C4-2B (cell line): ENCODE data around the gene SDK2.

Experiments
- H3K27ac ChIP-seq: fragments of 450-650 bp; 2 replicates; pipeline ENCODE4 v1.5.1; 2017
- ZFX ChIP-seq: fragments of 450-650 bp; IDR thresholded peaks from 2 replicates; pipeline ENCODE4 v1.6.1; 2017
- TF ChIP-seq, protein P1 (sequence below): fragments of 450-650 bp; conservative IDR thresholded peaks from 2 replicates; pipeline ENCODE4 v1.5.1; 2017; ENCODE audit warnings: mild to moderate bottlenecking

The SDK2 gene, protein sequence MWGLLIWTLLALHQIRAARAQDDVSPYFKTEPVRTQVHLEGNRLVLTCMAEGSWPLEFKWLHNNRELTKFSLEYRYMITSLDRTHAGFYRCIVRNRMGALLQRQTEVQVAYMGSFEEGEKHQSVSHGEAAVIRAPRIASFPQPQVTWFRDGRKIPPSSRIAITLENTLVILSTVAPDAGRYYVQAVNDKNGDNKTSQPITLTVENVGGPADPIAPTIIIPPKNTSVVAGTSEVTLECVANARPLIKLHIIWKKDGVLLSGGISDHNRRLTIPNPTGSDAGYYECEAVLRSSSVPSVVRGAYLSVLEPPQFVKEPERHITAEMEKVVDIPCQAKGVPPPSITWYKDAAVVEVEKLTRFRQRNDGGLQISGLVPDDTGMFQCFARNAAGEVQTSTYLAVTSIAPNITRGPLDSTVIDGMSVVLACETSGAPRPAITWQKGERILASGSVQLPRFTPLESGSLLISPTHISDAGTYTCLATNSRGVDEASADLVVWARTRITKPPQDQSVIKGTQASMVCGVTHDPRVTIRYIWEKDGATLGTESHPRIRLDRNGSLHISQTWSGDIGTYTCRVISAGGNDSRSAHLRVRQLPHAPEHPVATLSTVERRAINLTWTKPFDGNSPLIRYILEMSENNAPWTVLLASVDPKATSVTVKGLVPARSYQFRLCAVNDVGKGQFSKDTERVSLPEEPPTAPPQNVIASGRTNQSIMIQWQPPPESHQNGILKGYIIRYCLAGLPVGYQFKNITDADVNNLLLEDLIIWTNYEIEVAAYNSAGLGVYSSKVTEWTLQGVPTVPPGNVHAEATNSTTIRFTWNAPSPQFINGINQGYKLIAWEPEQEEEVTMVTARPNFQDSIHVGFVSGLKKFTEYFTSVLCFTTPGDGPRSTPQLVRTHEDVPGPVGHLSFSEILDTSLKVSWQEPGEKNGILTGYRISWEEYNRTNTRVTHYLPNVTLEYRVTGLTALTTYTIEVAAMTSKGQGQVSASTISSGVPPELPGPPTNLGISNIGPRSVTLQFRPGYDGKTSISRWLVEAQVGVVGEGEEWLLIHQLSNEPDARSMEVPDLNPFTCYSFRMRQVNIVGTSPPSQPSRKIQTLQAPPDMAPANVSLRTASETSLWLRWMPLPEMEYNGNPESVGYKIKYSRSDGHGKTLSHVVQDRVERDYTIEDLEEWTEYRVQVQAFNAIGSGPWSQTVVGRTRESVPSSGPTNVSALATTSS (N-terminal part only)

DNA sequence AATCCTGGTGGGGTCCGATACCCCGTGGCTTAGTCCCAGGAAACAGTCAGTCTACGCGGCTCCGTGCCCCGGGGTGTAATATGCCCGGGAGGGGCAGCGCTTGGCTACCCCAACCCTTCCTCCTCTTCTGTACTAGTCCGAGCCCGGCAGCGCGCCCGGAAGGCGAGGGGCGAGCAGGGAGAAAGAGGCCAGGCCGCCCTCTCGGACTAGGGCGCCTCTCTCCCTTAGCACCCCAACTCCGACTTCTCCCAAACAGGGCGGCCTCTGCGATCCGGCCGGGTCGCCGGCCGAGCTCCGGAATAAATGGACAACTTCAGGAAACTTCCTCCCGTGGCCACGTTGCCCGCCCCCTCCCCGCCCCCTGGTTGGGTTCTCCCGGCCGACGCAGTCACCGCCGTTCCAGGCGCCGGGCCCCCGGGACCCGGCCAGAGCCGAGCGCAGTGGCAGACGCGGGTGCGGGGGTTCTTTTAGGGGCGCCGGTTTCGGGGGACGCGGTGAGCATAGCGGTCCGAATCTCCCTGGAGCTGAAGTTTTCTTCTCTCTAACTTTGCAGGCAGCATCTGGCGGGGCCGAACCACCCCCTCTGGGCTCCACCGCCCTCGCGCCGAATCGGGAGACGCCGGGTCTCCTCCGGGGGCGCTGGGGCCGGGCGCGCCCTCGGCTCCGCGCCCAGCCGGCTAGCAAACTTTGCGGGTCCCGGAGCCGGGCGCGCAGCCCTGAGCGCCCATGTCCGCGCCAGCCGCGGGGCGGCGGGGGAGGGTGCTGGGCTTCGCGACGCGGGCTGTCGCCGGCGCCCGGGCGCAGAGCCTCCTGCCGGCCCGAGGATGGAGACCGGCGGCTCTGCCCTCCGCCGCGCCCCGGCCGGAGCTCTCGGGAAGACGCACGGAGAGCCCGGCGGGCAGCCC, at the start of gene SDK2:
SDK2 (minus strand) TSS at position 301 of the 905 bp plus-strand sequence. CDS start 357 bp downstream, outside the sequence.
- no peak for TF ChIP-seq ZFX
- TF ChIP-seq, protein P1, sequence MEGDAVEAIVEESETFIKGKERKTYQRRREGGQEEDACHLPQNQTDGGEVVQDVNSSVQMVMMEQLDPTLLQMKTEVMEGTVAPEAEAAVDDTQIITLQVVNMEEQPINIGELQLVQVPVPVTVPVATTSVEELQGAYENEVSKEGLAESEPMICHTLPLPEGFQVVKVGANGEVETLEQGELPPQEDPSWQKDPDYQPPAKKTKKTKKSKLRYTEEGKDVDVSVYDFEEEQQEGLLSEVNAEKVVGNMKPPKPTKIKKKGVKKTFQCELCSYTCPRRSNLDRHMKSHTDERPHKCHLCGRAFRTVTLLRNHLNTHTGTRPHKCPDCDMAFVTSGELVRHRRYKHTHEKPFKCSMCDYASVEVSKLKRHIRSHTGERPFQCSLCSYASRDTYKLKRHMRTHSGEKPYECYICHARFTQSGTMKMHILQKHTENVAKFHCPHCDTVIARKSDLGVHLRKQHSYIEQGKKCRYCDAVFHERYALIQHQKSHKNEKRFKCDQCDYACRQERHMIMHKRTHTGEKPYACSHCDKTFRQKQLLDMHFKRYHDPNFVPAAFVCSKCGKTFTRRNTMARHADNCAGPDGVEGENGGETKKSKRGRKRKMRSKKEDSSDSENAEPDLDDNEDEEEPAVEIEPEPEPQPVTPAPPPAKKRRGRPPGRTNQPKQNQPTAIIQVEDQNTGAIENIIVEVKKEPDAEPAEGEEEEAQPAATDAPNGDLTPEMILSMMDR = no peak
- H3K27ac ChIP-seq = no peak within 1 kb of the TSS

DNA sequence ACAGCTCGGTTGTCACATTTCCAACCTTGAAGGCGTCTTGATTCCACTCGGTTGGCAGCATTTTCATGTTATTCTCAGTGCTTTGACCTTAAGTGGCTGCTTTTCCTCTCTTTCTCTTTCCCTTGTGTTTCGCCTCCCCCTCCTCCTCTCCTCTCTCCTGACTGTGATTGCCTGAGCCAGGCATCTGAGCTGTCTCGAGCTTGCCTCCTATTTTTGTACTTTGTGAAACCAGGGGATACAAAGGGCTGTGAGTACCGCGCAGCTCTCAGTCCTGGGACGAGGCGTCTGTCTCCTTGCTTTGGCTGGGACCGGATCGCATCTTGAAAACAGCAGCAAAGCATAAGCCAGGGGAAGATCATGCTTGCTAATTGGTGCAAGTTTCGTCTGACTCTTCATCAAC, 48.8 kb upstream of the SDK2 start:
- TF ChIP-seq ZFX = no peak
- no peak overlapping the region for H3K27ac ChIP-seq

DNA sequence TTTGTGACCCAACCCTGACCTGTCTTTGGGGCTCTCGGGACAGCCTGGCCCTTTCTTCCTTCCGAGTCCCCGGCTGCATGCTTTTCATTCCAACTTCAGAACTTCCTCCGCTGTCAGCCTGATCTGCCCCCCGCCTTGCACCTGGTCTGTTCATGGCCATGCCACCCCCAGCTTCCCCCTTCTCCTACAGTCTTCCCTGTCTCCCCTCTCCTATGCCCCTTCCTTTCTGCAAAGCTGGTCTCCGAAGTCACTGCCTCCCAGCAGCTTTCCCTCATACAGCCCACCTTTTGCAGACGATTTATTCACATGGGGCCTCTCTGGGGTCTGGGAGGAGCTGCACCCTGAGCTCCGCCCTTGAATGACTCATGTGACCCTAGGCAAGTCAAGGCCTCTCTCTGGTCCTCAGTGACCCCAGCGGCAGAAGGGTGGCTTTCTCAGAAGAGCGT, 47.1 kb upstream of the SDK2 start:
- TF ChIP-seq, protein P1 = no peak
- TF ChIP-seq ZFX = no peak
- H3K27ac ChIP-seq = no peak overlapping the region

DNA sequence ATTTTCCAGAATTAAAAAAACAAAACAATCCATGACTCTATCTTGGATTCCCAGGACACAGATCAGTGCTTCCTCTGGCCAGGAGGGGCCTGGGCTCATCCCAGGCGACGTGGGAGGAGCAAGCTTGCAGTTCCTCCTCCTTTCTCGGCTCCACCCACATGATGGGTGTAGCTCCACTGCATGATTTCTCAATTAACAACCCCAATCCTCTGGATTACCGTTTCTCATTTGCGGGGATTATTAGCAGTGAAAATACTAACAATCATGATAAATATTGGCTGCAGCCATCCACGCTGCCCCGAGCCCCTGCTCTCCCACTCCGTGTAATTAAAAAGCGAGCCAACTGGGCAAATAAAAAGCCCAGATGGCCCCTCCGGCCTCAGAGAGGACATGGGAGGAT, 46.4 kb upstream of the SDK2 start:
- no peak overlapping the region for H3K27ac ChIP-seq
- no peak for TF ChIP-seq ZFX
- TF ChIP-seq, protein P1 = no peak

DNA sequence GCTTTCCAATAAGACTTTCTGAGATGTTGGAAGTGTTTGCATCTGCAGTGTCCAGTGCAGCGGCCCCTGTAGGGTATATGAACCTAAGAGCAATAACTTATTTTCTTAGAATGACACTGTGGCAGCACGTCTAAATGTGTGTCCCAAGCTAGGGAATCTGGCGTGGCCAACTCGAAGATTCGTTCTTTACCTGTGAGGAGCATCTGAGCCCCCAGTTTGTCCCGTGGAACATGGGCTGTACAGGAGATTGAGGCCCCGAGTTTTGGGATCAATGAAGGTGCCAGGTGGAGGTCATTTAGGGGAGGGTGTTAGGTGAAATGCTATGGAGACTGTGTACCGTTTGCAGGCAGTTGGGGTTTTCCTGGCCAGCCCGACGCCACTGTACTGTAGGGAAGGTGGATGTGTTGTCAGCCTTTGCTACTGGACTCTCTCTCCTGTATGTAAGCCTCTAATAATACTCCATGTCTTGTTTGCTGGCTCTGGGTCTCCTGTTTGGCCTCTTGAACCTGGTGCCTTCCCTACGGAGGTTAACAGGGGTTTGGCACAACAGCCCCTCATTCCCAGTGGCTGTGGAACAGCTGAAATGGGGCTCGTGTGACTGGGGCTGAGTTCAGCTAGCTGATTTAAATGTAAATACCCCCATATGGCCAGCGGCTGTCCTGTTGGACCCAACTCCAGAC, 45.5 kb upstream of the SDK2 start:
- TF ChIP-seq, protein P1 = no peak
- TF ChIP-seq ZFX = no peak
- H3K27ac ChIP-seq = no peak overlapping the region

DNA sequence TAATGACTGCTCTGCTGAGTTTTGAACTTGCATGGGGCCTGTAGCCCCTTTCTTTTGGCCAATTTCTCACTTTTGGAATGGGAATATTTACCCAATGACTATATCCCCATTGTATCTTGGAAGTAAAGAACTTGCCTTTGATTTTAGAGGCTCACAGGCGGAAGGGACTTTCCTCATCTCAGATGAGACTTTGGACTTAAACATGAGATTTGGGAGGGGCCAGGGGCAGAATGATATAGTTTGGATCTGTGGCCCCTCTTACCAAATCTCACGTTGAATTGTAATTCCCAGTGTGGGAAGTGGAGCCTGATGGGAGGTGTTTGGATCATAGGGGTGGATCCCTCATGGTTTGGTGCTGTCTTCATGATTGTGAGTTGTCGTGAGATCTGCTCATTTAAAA, 42.7 kb upstream of the SDK2 start:
- TF ChIP-seq, protein P1 = no peak
- no peak for TF ChIP-seq ZFX
- H3K27ac ChIP-seq = no peak overlapping the region
